Spleen (tissue), 11 donors: Measurements from ENCODE around the gene SSTR3. TPM values are rescaled to one million over a fixed set of nuclear protein-coding genes. Genes with fewer than 3 reads are reported as not detected.
A peak's percentile ranks its signal among the peaks of the same experiment; 100 is the strongest.

Experiments
- DNase-seq: peaks from one replicate; pipeline ENCODE4 v3.0.0-alpha.2; 2020
- H3K27ac ChIP-seq, 8 donors: fragments of 200-600 bp; sonication (generic) in 7 of 8; 1 replicate in 4 of 8; 2 replicates in 4 of 8; pipeline versions ENCODE4 v1.5.0 to v1.8.0; 2016 to 2021; ENCODE audit warnings: inconsistent platforms in 4 of 8, mild to moderate bottlenecking in 4 of 8, moderate library complexity in 1 of 8
- H3K27me3 ChIP-seq, 7 donors: fragments of 200-600 bp; sonication (generic) in 6 of 7; replicated peaks in 1 of 7; 1 replicate in 4 of 7; 2 replicates in 3 of 7; pipeline versions ENCODE4 v1.5.0 to v1.8.0; 2016 to 2021; ENCODE audit warnings: inconsistent platforms in 3 of 7, mild to moderate bottlenecking in 1 of 7
- H3K36me3 ChIP-seq, 6 donors: fragments of 200-600 bp; sonication (generic) in 5 of 6; 1 replicate in 4 of 6; 2 replicates in 2 of 6; pipeline versions ENCODE4 v1.5.0 to v1.8.0; 2016 to 2021; ENCODE audit warnings: inconsistent platforms in 2 of 6
- H3K4me1 ChIP-seq, 6 donors: fragments of 200-600 bp; sonication (generic) in 5 of 6; 1 replicate in 3 of 6; 2 replicates in 3 of 6; pipeline versions ENCODE4 v1.5.0 to v1.8.0; 2016 to 2021; ENCODE audit warnings: inconsistent platforms in 3 of 6
- H3K4me3 ChIP-seq, 8 donors: fragments of 200-600 bp; sonication (generic) in 7 of 8; 1 replicate in 4 of 8; 2 replicates in 4 of 8; pipeline versions ENCODE4 v1.5.0 to v1.8.0; 2016 to 2021; ENCODE audit warnings: inconsistent platforms in 4 of 8, mild to moderate bottlenecking in 4 of 8, moderate library complexity in 2 of 8
- H3K9me3 ChIP-seq, 8 donors: fragments of 200-600 bp; sonication (generic) in 7 of 8; 1 replicate in 4 of 8; 2 replicates in 4 of 8; pipeline versions ENCODE4 v1.5.0 to v1.8.0; 2016 to 2021; ENCODE audit warnings: inconsistent platforms in 4 of 8
- CTCF ChIP-seq, 11 experiments: fragments of 200-600 bp in 7 of 11; fragments of 450-650 bp in 4 of 11; sonication (generic) in 4 of 11; IDR thresholded peaks in 8 of 11; conservative IDR thresholded peaks in 3 of 11; 1 replicate in 7 of 11; 2 replicates in 4 of 11; pipeline versions ENCODE4 v1.4.0 to v1.8.0; 2016 to 2021; ENCODE audit warnings: antibody characterized with exemption in 11 of 11, inconsistent platforms in 4 of 11, mild to moderate bottlenecking in 1 of 11
- POLR2A ChIP-seq, 3 donors: fragments of 450-650 bp; IDR thresholded peaks; one replicate each; pipeline ENCODE4 v1.5.1; 2017; ENCODE audit warnings: antibody characterized with exemption in 3 of 3, mild to moderate bottlenecking in 1 of 3
- POLR2AphosphoS5 ChIP-seq, 3 donors: sonication (generic); formaldehyde crosslinking; IDR thresholded peaks; one replicate each; pipeline ENCODE4 v1.5.1; 2017; ENCODE audit warnings: antibody characterized with exemption in 3 of 3
- WGBS, 5 donors: extraction: QIAGEN DNeasy Blood & Tissue Kit in 3 of 5; methylation state at CpG; one replicate each; pipeline versions ENCODE4 v1.1.5 to v1.1.7; 2013 to 2018; 5-methylcytosine and 5-hydroxymethylcytosine counted together
- intact Hi-C: fragments of 100-400 bp; cut with DNase I; formaldehyde crosslinking; loops from one replicate; pipeline ENCODE4 v1.15.0; 2023; ENCODE audit warnings: low total_unique reads
- polyA plus RNA-seq, 3 donors: library from polyadenylated mRNA; stranded (reverse); fragments of 200-250 nt; gene quantifications; one replicate each; pipeline ENCODE4 v1.2.1, GENCODE V29; 2013
- total RNA-seq, 7 donors: library from RNA; depleted of rRNA in 3 of 7; stranded (reverse); fragments of >200 nt in 3 of 7; fragmentation: NEBNext Ultra II Directional in 4 of 7; extraction: Animal tissue kit (Norgen Biotek cat#: 25700) in 4 of 7; gene quantifications; one replicate each; pipeline versions ENCODE4 v1.1.0 to v1.2.1, GENCODE V29; 2016 to 2021
- donor health status: healthy with polysubstance abuse.
- donor health status: DM: no; HTN: no; CAD: no; lungs with moderate emphysema.
- donor health status: DM: no; HTN: no; CAD: no.
- donor health status: Bipolar disorder and iron deficiency.
- donor health status: healthy.
- donor health status: DM: no; HTN: no; CAD: no.
- donor health status: DM: yes; HTN: yes; CAD: no.

Gene SSTR3
- total and polyA plus RNA-seq, 10 donors = 0.56 to 2.0 (median 1.1) TPM

- TF ChIP-seq CTCF (IDR thresholded peaks at IDR 0.05 in 8 of 11, conservative IDR thresholded peaks at IDR 0.05 in 3 of 11) (no peak), POLR2AphosphoS5 (IDR thresholded peaks at IDR 0.05) (no peak), POLR2A (IDR thresholded peaks at IDR 0.05) (no peak)
- Histone ChIP-seq H3K27ac (peak overlapping the region in 1 of 8 donors; percentile 26), H3K36me3 (peaks cover 0 to 10% (median 3%) of the 10 kb centered on the region in 6 donors), H3K9me3 (no peaks in the 10 kb centered on the region), H3K4me1 (peaks cover 29 to 78% (median 48%) of the 10 kb centered on the region in 6 donors), H3K4me3 (no peak overlapping the region), H3K27me3 (no peaks in the 10 kb centered on the region)
- peak; percentile 69 for DNase-seq
- intact Hi-C loops = no loop called here
- WGBS, 5 donors = 69 to 96% (median 86%) methylated on average over 3 of the region's 3 CpGs
These were observed 29.4 kb downstream of the SSTR3 start for GRCh38 chr22:37182949-37183245.

- Histone ChIP-seq H3K4me1 (peaks cover 23 to 78% (median 48%) of the 10 kb centered on the region in 6 donors), H3K4me3 (no peak overlapping the region), H3K27ac (no peak overlapping the region), H3K27me3 (no peaks in the 10 kb centered on the region), H3K36me3 (peaks cover 0 to 10% (median 3%) of the 10 kb centered on the region in 6 donors), H3K9me3 (no peaks in the 10 kb centered on the region)
- TF ChIP-seq POLR2AphosphoS5 (IDR thresholded peaks at IDR 0.05) = no peak
- no peak for TF ChIP-seq CTCF (IDR thresholded peaks at IDR 0.05 in 8 of 11, conservative IDR thresholded peaks at IDR 0.05 in 3 of 11)
- TF ChIP-seq POLR2A (IDR thresholded peaks at IDR 0.05) = no peak
- WGBS, 5 donors = 84 to 94% (median 91%) methylated on average over 36 to 37 of the region's 37 CpGs
- intact Hi-C loops = no loop called here
- peak; percentile 71 for DNase-seq
These were observed 30.0 kb downstream of the SSTR3 start for GRCh38 chr22:37182101-37182948.

GRCh38 chr22:37181681-37182080, 30.6 kb downstream of the SSTR3 start:
- no peak for DNase-seq
- peaks cover 17 to 78% (median 48%) of the 10 kb centered on the region in 6 donors for H3K4me1 ChIP-seq
- intact Hi-C loops = no loop called here
- H3K36me3 ChIP-seq = peaks cover 0 to 10% (median 3%) of the 10 kb centered on the region in 6 donors
- no peak for TF ChIP-seq CTCF (IDR thresholded peaks at IDR 0.05 in 8 of 11, conservative IDR thresholded peaks at IDR 0.05 in 3 of 11)
- no peak for TF ChIP-seq POLR2A (IDR thresholded peaks at IDR 0.05)
- no peak for TF ChIP-seq POLR2AphosphoS5 (IDR thresholded peaks at IDR 0.05)
- no peaks in the 10 kb centered on the region for H3K9me3 ChIP-seq
- 66 to 92% (median 87%) methylated on average over 4 of the region's 4 CpGs for WGBS, 5 donors
- H3K4me3 ChIP-seq = no peak overlapping the region
- no peak overlapping the region for H3K27ac ChIP-seq
- no peaks in the 10 kb centered on the region for H3K27me3 ChIP-seq

GRCh38 chr22:37180531-37181231, 31.6 kb downstream of the SSTR3 start:
- H3K36me3 ChIP-seq = peaks cover 0 to 10% (median 3%) of the 10 kb centered on the region in 6 donors
- no peaks in the 10 kb centered on the region for H3K27me3 ChIP-seq
- peak overlapping the region in 2 of 8 donors; percentile 15 to 84 for H3K27ac ChIP-seq
- no peaks in the 10 kb centered on the region for H3K9me3 ChIP-seq
- peaks cover 19 to 78% (median 48%) of the 10 kb centered on the region in 6 donors for H3K4me1 ChIP-seq
- H3K4me3 ChIP-seq = no peak overlapping the region
- WGBS, 5 donors = 85 to 90% (median 89%) methylated on average over 11 to 15 of the region's 15 CpGs
- intact Hi-C loops = no loop called here
- DNase-seq = peak; percentile 70
- TF ChIP-seq POLR2AphosphoS5 (IDR thresholded peaks at IDR 0.05) = no peak
- no peak for TF ChIP-seq CTCF (IDR thresholded peaks at IDR 0.05 in 8 of 11, conservative IDR thresholded peaks at IDR 0.05 in 3 of 11)
- TF ChIP-seq POLR2A (IDR thresholded peaks at IDR 0.05) = no peak
